K562 (cell line): ENCODE measurements around the gene CTXN1.

Experiments
- CTCF ChIP-seq, 3 experiments: IDR thresholded peaks in 2 of 3; conservative IDR thresholded peaks in 1 of 3; 2 replicates each; pipeline ENCODE4 v1.5.1; 2011 to 2012; ENCODE audit warnings: low read length in 3 of 3, mild to moderate bottlenecking in 3 of 3, control low read depth in 2 of 3, improper control_type of control experiment in 1 of 3, inconsistent platforms in 1 of 3, low read depth in 1 of 3, mixed read lengths in 1 of 3, moderate library complexity in 1 of 3; ENCODE audit not compliant: insufficient read depth in 2 of 3
- MED1 ChIP-seq: sonication (generic); formaldehyde crosslinking; IDR thresholded peaks from 2 replicates; pipeline ENCODE4 v1.8.1; 2023; ENCODE audit warnings: missing genetic modification reagents, borderline replicate concordance
- NR1H2 ChIP-seq: sonication (generic); formaldehyde crosslinking; IDR thresholded peaks from 2 replicates; pipeline ENCODE4 v1.4.0; 2020; ENCODE audit warnings: mild to moderate bottlenecking, missing genetic modification reagents

- TF ChIP-seq CTCF (IDR thresholded peaks at IDR 0.05 in 2 of 3, conservative IDR thresholded peaks at IDR 0.05 in 1 of 3; ENCODE audit: insufficient read depth in 2 of 3, low read depth in 1 of 3, low read length in 3 of 3) (no peak), MED1 (CRISPR knock-in tag) (no peak), NR1H2 (CRISPR knock-in tag) (no peak)
Measured at GRCh38 chr19:7920519-7921301, 5.2 kb downstream of the CTXN1 start.
